Right ventricle myocardium superior (tissue), 1 donor: ENCODE results near the gene ETV5. TPM values are rescaled to one million over a fixed set of nuclear protein-coding genes. Genes with fewer than 3 reads are reported as not detected.
A peak's percentile ranks its signal among the peaks of the same experiment; 100 is the strongest.
"Not testable (repeated sequence)": the region's sequence is repeated elsewhere in the genome, so short reads cannot be mapped to it uniquely, and the experiment has no call there.

Experiments
- ATAC-seq: fragments of 200-7000 bp; cut with Tn5 transposase; one replicate; pipeline ENCODE4 v1.9.1; 2020; ENCODE audit warnings: mild to moderate bottlenecking; ENCODE audit not compliant: poor library complexity
- DNase-seq: peaks from one replicate; pipeline ENCODE4 v3.0.0-alpha.2; 2020
- intact Hi-C: fragments of 100-400 bp; cut with DNase I; formaldehyde crosslinking; loops from one replicate; pipeline ENCODE4 v1.11.2; 2022
- total RNA-seq: library from RNA; stranded (reverse); fragmentation: NEBNext Ultra II Directional; extraction: Animal tissue kit (Norgen Biotek cat#: 25700); gene quantifications from one replicate; pipeline ENCODE4 v1.2.1, GENCODE V29; 2021
- donor health status: DM: no; HTN: yes; CAD: no; lungs with severe emphysema.

Gene ETV5
- total RNA-seq, 1 donor from 2014 or later: 5.9 TPM

GRCh38 chr3:186044968-186045367, 63.9 kb downstream of the ETV5 start:
- intact Hi-C loops: no loop called here
- no peak for ATAC-seq
- no peak for DNase-seq

- intact Hi-C loops: no loop called here
- ATAC-seq (no peak), DNase-seq (no peak)
Measured at GRCh38 chr3:186044427-186044826, 64.5 kb downstream of the ETV5 start.

- intact Hi-C loops: no loop called here
- ATAC-seq: no peak
- DNase-seq: no peak
Measured at GRCh38 chr3:186042521-186043202, 66.2 kb downstream of the ETV5 start.

GRCh38 chr3:186042036-186042435, 66.9 kb downstream of the ETV5 start:
- no peak for ATAC-seq
- intact Hi-C loops: no loop called here
- DNase-seq: no peak

GRCh38 chr3:186038360-186038759, 70.5 kb downstream of the ETV5 start:
- intact Hi-C loops: no loop called here
- ATAC-seq: no peak

GRCh38 chr3:186035277-186035676, 73.6 kb downstream of the ETV5 start:
- DNase-seq (no peak), ATAC-seq (no peak)
- intact Hi-C loops: no loop called here

More at GRCh38 chr3:186038360-186038759, 70.5 kb downstream of the ETV5 start:
- no peak for DNase-seq

- ATAC-seq: no peak
- DNase-seq: no peak
- intact Hi-C loops: no loop called here
Measured at GRCh38 chr3:186032321-186032720, 76.6 kb downstream of the ETV5 start.

- ATAC-seq, intact Hi-C loops, DNase-seq: not testable (repeated sequence)
Measured at GRCh38 chr3:186025993-186026392, 82.9 kb downstream of the ETV5 start.

GRCh38 chr3:186025161-186025560, 83.7 kb downstream of the ETV5 start:
- DNase-seq (no peak), ATAC-seq (no peak)
- intact Hi-C loops: no loop called here

- intact Hi-C loops: no loop called here
- DNase-seq: peak; percentile 61
- ATAC-seq: peak; percentile 69
Measured at GRCh38 chr3:186024210-186024609, 84.7 kb downstream of the ETV5 start.

- ATAC-seq (no peak), DNase-seq (no peak)
- intact Hi-C loops: no loop called here
Measured at GRCh38 chr3:186022931-186023330, 86.0 kb downstream of the ETV5 start.

- no peak for ATAC-seq
- DNase-seq: no peak
- intact Hi-C loops: no loop called here
Measured at GRCh38 chr3:186021673-186022362, 87.1 kb downstream of the ETV5 start.

GRCh38 chr3:186021250-186021649, 87.6 kb downstream of the ETV5 start:
- intact Hi-C loops, DNase-seq, ATAC-seq: not testable (repeated sequence)

- ATAC-seq, DNase-seq, intact Hi-C loops: not testable (repeated sequence)
Measured at GRCh38 chr3:186019288-186019687, 89.6 kb downstream of the ETV5 start.

- DNase-seq (no peak), ATAC-seq (no peak)
- intact Hi-C loops: no loop called here
Measured at GRCh38 chr3:186014866-186015265, 94.0 kb downstream of the ETV5 start.

- ATAC-seq (no peak), DNase-seq (no peak)
- intact Hi-C loops: no loop called here
Measured at GRCh38 chr3:186013312-186013711, 95.6 kb downstream of the ETV5 start.

GRCh38 chr3:186012137-186012536, 96.8 kb downstream of the ETV5 start:
- intact Hi-C loops: no loop called here
- ATAC-seq: no peak

GRCh38 chr3:186004671-186005070, 104.2 kb downstream of the ETV5 start:
- DNase-seq: no peak
- intact Hi-C loops: no loop called here
- ATAC-seq: no peak

More at GRCh38 chr3:186012137-186012536, 96.8 kb downstream of the ETV5 start:
- DNase-seq: no peak

- no peak for DNase-seq
- ATAC-seq: no peak
- intact Hi-C loops: no loop called here
Measured at GRCh38 chr3:186004209-186004608, 104.7 kb downstream of the ETV5 start.

GRCh38 chr3:186003610-186004009, 105.3 kb downstream of the ETV5 start:
- ATAC-seq (no peak), DNase-seq (no peak)
- intact Hi-C loops: no loop called here
